Measurements from ENCODE around the gene NEDD4L. TPM values are rescaled to one million over a fixed set of nuclear protein-coding genes. Genes with fewer than 3 reads are reported as not detected.

Gene NEDD4L
- total and polyA plus RNA-seq, 2 experiments from 2014 or later: 36.2 to 72.3 TPM

GRCh38 chr18:58287353-58288274 is 243.6 kb downstream of the NEDD4L start (continued):
- TF ChIP-seq, protein P1, sequence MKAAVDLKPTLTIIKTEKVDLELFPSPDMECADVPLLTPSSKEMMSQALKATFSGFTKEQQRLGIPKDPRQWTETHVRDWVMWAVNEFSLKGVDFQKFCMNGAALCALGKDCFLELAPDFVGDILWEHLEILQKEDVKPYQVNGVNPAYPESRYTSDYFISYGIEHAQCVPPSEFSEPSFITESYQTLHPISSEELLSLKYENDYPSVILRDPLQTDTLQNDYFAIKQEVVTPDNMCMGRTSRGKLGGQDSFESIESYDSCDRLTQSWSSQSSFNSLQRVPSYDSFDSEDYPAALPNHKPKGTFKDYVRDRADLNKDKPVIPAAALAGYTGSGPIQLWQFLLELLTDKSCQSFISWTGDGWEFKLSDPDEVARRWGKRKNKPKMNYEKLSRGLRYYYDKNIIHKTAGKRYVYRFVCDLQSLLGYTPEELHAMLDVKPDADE (IDR thresholded peaks at IDR 0.05): no peak
- TF ChIP-seq ZNF462 (CRISPR knock-in tag; IDR thresholded peaks at IDR 0.05) (no peak), JUNB (IDR thresholded peaks at IDR 0.05; ENCODE audit: unreplicated experiment) (no peak), ZNF114 (CRISPR knock-in tag; IDR thresholded peaks at IDR 0.05) (no peak)

GRCh38 chr18:58288921-58289797 is 245.1 kb downstream of the NEDD4L start:
- H3K4me3 ChIP-seq: no peak overlapping the region
- H3K9me3 Mint-ChIP-seq: no peaks in the 10 kb centered on the region
- no peak overlapping the region for H3K27ac ChIP-seq (ENCODE audit: low read depth)
- H3K4me2 ChIP-seq: no peak overlapping the region
- H3K27me3 ChIP-seq (ENCODE audit: insufficient read depth): no peaks in the 10 kb centered on the region
- peak; percentile 52 for ATAC-seq
- peaks cover 48% of the 10 kb centered on the region for H3K79me2 ChIP-seq (replicated peaks; ENCODE audit: insufficient read depth)
- DNase-seq (ENCODE audit: low spot score): no peak
- no peaks in the 10 kb centered on the region for H3F3A ChIP-seq (replicated peaks; ENCODE audit: low read depth)
- no peaks in the 10 kb centered on the region for H3K36me3 Mint-ChIP-seq (ENCODE audit: low read depth)
- TF ChIP-seq, protein P2, sequence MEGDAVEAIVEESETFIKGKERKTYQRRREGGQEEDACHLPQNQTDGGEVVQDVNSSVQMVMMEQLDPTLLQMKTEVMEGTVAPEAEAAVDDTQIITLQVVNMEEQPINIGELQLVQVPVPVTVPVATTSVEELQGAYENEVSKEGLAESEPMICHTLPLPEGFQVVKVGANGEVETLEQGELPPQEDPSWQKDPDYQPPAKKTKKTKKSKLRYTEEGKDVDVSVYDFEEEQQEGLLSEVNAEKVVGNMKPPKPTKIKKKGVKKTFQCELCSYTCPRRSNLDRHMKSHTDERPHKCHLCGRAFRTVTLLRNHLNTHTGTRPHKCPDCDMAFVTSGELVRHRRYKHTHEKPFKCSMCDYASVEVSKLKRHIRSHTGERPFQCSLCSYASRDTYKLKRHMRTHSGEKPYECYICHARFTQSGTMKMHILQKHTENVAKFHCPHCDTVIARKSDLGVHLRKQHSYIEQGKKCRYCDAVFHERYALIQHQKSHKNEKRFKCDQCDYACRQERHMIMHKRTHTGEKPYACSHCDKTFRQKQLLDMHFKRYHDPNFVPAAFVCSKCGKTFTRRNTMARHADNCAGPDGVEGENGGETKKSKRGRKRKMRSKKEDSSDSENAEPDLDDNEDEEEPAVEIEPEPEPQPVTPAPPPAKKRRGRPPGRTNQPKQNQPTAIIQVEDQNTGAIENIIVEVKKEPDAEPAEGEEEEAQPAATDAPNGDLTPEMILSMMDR (conservative IDR thresholded peaks at IDR 0.05; ENCODE audit: low read depth in 2 of 2): no peak
- TF ChIP-seq JUNB (IDR thresholded peaks at IDR 0.05; ENCODE audit: unreplicated experiment) (no peak), EZH2phosphoT487 (IDR thresholded peaks at IDR 0.05; ENCODE audit: unreplicated experiment) (no peak), ZNF331 (CRISPR knock-in tag; IDR thresholded peaks at IDR 0.05; ENCODE audit: low read depth) (no peak)
- H4K20me1 ChIP-seq (replicated peaks; ENCODE audit: insufficient read depth): peaks cover 8% of the 10 kb centered on the region; the same call in 1 of the 2 replicates
- no peaks in the 10 kb centered on the region for H3K9me2 ChIP-seq (ENCODE audit: insufficient read depth)
- no peak overlapping the region for H3K4me3 Mint-ChIP-seq
- peak overlapping the region; percentile 53 for H3K27ac Mint-ChIP-seq
- peaks cover 3% of the 10 kb centered on the region for H3K27me3 Mint-ChIP-seq (ENCODE audit: insufficient read depth, low read depth, poor library complexity)
- no peak overlapping the region for H2AFZ ChIP-seq
- H3K4me1 Mint-ChIP-seq: peaks cover 34% of the 10 kb centered on the region
- no peaks in the 10 kb centered on the region for H3K36me3 ChIP-seq (ENCODE audit: insufficient read depth)
- H3K4me1 ChIP-seq (ENCODE audit: insufficient read depth): peaks cover 27% of the 10 kb centered on the region
